IPS-20b (cell line): Measurements from ENCODE around the gene GINS3.

Experiments used
- H3K27ac ChIP-seq: one replicate; pipeline ENCODE4 v1.5.1; 2013; ENCODE audit warnings: low read length
- H3K27me3 ChIP-seq: 2 replicates; pipeline ENCODE4 v1.6.1; 2013; ENCODE audit warnings: mild to moderate bottlenecking, low read length, inconsistent platforms; ENCODE audit not compliant: insufficient read depth
- H3K36me3 ChIP-seq: 2 replicates; pipeline ENCODE4 v1.6.1; 2013; ENCODE audit warnings: low read depth, mild to moderate bottlenecking, inconsistent platforms, low read length, moderate library complexity; ENCODE audit not compliant: insufficient read depth
- H3K4me1 ChIP-seq: 2 replicates; pipeline ENCODE4 v1.6.1; 2013; ENCODE audit warnings: mild to moderate bottlenecking, control low read depth, inconsistent platforms, low read length, moderate library complexity; ENCODE audit not compliant: insufficient read depth
- H3K4me3 ChIP-seq: 2 replicates; pipeline ENCODE4 v1.5.1; 2013; ENCODE audit warnings: mild to moderate bottlenecking, low read length, inconsistent platforms
- H3K9ac ChIP-seq: 2 replicates; pipeline ENCODE4 v1.6.1; 2013; ENCODE audit warnings: low read depth, mild to moderate bottlenecking, inconsistent platforms, low read length, moderate library complexity
- H3K9me3 ChIP-seq: 2 replicates; pipeline ENCODE4 v1.6.1; 2013; ENCODE audit warnings: mild to moderate bottlenecking, low read depth, low read length, inconsistent platforms; ENCODE audit not compliant: insufficient read depth

GINS3 gene

DNA sequence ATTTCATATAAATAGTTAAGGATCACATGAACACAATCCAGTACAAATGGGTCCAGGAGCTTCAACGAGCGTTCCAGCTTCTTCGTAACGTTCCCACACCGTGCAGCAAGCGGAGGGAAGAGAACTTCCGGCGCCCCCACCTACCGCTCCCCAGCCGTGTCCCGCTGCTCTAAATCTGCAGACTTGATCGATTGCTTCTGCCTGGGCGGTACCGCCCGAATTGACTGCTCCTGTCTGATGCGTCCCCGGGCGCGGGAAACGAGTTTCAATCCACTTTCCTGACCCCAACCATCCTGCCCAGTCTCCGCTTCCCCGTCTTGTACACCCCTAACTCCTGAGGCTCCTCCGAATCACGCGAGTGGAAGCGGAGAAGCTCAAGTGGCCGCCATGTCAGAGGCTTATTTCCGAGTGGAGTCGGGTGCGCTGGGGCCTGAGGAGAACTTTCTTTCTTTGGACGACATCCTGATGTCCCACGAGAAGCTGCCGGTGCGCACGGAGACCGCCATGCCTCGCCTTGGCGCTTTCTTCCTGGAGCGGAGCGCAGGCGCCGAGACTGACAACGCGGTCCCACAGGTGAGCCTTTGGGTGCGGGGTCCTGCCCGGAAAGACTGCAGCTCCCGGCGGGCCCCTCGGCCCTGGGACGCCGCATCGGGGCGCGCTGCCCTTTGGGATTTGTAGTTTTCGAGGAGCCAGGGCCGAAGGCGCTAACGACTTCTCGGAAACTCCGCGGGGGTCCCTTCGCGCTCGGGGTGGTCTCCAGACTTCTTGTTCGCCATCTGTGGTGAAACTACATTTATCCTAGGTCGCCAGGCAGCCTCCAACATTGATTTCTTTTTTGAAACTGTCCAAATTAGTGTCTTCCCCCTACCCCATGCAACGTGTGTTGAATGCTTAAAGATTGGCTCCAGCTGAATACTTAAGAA is at the start of gene GINS3:
GINS3 (plus strand) TSS at position 257 of the 923 bp plus-strand sequence; CDS start at position 388, 131 bp downstream.
- H3K36me3 ChIP-seq = peaks cover 3% of the 10 kb centered on the region; the same call in 1 of the 2 replicates
- peaks cover 35% of the 10 kb centered on the region for H3K27me3 ChIP-seq
- peak within 1 kb of the TSS; percentile 98 for H3K9ac ChIP-seq
- peak within 1 kb of the TSS; percentile 94 for H3K27ac ChIP-seq
- no peaks in the 10 kb centered on the region for H3K9me3 ChIP-seq
- H3K4me1 ChIP-seq = no peaks in the 10 kb centered on the region
- peak within 1 kb of the TSS; percentile 98 for H3K4me3 ChIP-seq

DNA sequence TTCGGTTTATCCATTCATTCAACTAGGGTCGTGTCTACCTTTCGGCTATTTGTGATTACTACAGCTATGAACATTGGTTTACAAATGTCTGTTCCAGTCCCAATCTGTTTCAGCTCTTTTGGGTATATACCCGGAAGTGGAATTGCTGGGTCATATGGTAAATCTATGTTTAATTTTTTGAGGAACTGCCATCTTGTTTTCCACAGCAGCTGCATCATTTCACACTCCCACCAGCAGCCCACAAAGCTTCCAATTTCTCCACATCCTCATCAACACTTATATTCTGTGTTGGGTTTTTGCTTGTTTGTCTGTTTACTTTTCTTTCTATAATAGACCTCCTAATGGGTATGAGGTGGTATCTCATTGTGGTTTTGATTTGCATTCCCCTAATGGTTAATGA is 48.7 kb upstream of the GINS3 start:
- H3K36me3 ChIP-seq = no peaks in the 10 kb centered on the region
- H3K9ac ChIP-seq = no peak overlapping the region
- H3K9me3 ChIP-seq = no peaks in the 10 kb centered on the region
- H3K4me1 ChIP-seq = peaks cover 7% of the 10 kb centered on the region; the same call in 1 of the 2 replicates
- no peaks in the 10 kb centered on the region for H3K27me3 ChIP-seq
- H3K4me3 ChIP-seq = no peak overlapping the region
- H3K27ac ChIP-seq = no peak overlapping the region

DNA sequence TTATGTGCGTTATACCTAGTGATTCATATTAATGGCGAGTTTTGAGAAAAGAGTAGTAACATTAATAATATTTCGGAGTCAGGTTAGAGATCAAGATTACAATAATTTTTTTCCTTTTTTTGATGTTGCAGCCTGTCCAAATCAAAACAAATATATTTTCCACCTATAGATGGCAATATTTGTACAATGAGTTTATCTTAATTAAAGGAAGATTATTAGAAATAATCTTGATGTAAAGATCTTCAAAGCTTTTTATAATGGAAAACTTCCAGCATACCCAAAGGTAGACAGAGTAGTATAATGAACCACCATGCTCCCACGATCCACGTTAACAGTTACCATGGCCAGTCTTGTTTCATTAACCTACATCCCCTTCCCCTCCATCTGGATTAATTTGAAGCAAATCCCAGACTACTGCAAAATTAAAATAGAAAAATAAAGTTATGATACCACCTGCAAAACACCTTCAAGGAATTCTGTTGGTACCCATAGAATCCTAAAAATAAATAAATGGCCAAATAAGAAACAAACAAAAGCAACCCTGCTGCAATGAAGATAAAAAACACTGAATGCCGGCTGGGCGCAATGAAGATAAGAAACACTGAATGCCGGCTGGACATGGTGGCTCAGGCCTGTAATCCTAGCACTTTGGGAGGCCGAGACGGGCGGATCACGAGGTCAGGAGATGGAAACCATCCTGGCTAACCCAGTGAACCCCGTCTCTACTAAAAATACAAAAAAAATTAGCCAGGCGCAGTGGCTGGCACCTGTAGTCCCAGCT is 46.5 kb upstream of the GINS3 start:
- Histone ChIP-seq H3K27ac (no peak overlapping the region), H3K27me3 (peaks cover 9% of the 10 kb centered on the region; the same call in 1 of the 2 replicates), H3K4me1 (peaks cover 7% of the 10 kb centered on the region; the same call in 1 of the 2 replicates), H3K4me3 (no peak overlapping the region), H3K36me3 (no peaks in the 10 kb centered on the region), H3K9me3 (no peaks in the 10 kb centered on the region), H3K9ac (no peak overlapping the region)

DNA sequence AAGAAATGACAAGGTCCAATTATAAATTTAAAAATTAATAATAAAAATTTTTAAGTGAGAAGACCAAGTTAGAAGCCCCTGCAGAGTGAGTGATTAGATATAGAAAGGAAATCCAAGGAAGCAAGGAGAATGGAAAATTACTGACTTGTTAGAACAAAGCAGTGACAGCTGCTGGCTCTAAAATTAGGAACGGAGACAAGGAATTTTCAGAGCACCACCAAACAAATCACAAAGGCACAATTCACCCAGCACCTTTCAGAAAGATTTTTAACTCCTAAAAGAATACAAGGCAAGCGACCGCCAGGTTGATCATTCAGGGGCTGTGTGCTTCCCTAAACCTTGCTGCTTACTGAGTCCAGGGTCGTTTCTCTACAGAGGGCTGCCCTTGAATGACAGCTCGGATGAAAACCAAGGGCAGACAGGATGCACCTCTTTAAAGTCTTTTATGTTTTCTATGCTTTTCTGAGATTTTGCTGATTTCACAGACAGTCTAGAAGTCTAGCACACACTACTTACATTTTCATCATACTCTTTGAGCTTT is 45.4 kb upstream of the GINS3 start:
- peaks cover 7% of the 10 kb centered on the region; the same call in 1 of the 2 replicates for H3K4me1 ChIP-seq
- H3K9me3 ChIP-seq = peaks cover 3% of the 10 kb centered on the region; the same call in 1 of the 2 replicates
- H3K27me3 ChIP-seq = peaks cover 9% of the 10 kb centered on the region; the same call in 1 of the 2 replicates
- no peak overlapping the region for H3K27ac ChIP-seq
- no peak overlapping the region for H3K9ac ChIP-seq
- no peak overlapping the region for H3K4me3 ChIP-seq
- no peaks in the 10 kb centered on the region for H3K36me3 ChIP-seq

DNA sequence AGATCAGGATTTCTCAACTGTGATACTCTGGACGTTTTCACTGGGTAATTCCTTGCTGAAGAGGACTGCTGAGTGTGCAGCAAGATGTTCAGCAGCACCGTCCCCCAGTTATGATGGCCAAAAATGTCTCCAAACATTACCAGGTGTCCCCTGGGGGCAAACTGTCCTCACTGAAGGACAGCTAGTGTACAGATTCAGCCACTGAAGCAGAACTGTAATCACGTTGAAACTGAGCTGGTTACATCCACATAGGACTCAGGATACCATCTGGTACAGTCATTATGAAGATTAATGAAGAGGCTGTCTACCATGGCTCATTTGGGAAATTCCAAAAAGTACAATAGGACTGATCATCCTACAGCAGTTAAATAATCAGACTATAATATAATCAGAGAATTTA is 43.3 kb upstream of the GINS3 start:
- Histone ChIP-seq H3K27ac (no peak overlapping the region), H3K9me3 (peaks cover 8% of the 10 kb centered on the region; the same call in 1 of the 2 replicates), H3K36me3 (no peaks in the 10 kb centered on the region), H3K4me1 (peaks cover 7% of the 10 kb centered on the region; the same call in 1 of the 2 replicates), H3K27me3 (peaks cover 9% of the 10 kb centered on the region; the same call in 1 of the 2 replicates), H3K4me3 (no peak overlapping the region), H3K9ac (no peak overlapping the region)

DNA sequence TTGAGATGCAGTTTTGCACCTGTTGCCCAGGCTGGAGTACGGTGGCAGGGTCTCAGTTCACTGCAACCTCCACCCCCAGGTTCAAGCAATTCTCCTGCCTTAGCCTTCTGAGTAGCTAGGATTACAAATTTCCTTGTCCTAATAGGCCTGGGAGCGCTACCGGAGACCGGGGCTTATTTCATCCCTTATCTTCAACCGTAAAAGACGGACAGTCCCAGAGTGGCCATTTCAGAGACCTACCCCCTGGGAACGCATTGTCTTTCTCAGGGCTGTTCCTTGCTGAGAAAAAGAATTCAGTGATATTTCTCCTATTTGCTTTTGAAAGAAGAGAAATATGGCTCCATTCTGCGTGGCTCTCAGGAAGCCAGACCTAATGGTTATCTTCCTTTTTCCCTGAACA is 39.6 kb upstream of the GINS3 start:
- no peak overlapping the region for H3K9ac ChIP-seq
- H3K27ac ChIP-seq = no peak overlapping the region
- H3K4me3 ChIP-seq = no peak overlapping the region
- no peaks in the 10 kb centered on the region for H3K36me3 ChIP-seq
- H3K27me3 ChIP-seq = peaks cover 9% of the 10 kb centered on the region; the same call in 1 of the 2 replicates
- H3K4me1 ChIP-seq = peaks cover 7% of the 10 kb centered on the region; the same call in 1 of the 2 replicates
- H3K9me3 ChIP-seq = peaks cover 8% of the 10 kb centered on the region; the same call in 1 of the 2 replicates

DNA sequence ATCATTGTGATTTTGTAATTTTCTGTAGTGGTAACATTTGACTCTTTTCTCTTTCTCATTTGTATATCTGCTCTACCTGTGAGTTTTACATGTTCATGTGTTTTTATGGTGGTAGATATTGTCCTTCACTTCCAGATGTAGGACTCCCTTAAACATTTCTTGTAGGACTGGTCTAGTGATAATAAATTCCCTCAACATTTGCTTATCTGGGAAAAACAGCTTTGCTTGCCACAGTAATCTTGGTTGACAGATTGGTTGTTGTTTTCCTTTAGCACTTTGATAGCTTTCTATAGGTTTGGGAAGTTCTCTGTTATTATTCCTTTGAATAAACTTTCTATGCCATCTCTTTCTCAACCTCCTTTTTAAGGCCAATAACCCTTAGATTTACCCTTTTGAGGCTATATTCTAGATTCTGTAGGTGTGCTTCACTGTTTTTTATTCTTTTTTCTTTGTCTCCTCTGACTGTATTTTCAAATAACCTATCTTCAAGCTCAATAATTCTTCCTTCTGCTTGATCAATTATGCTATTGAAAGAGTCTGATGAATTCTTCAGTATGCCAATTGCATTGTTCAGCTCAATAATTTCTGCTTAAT is 32.1 kb upstream of the GINS3 start:
- Histone ChIP-seq H3K4me3 (no peak overlapping the region), H3K4me1 (no peaks in the 10 kb centered on the region), H3K27ac (no peak overlapping the region), H3K36me3 (no peaks in the 10 kb centered on the region), H3K9me3 (no peaks in the 10 kb centered on the region), H3K27me3 (peaks cover 32% of the 10 kb centered on the region; the same call in 1 of the 2 replicates), H3K9ac (no peak overlapping the region)

DNA sequence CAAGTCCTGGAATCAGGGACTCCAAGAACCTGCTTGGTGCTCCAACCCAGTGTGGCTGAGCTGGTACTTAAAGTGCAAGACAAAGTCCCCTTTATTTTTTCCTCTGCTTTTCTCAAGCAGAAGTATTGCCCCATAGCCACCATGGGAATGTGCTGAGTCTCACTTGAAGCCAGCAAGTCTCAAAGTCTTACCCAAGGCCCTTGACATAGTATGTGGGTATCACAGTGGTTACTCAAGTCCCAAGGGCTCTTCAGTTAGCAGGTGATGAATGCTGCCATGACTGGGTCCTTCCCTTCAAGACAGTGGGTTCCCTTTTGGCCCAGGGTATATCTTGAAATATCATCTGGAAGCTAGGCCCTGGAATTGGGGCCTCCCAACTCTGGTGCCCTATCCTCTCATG is 30.5 kb upstream of the GINS3 start:
- H3K9me3 ChIP-seq = no peaks in the 10 kb centered on the region
- H3K27me3 ChIP-seq = peaks cover 32% of the 10 kb centered on the region; the same call in 1 of the 2 replicates
- no peaks in the 10 kb centered on the region for H3K36me3 ChIP-seq
- no peak overlapping the region for H3K9ac ChIP-seq
- H3K4me1 ChIP-seq = no peaks in the 10 kb centered on the region
- no peak overlapping the region for H3K27ac ChIP-seq
- no peak overlapping the region for H3K4me3 ChIP-seq

DNA sequence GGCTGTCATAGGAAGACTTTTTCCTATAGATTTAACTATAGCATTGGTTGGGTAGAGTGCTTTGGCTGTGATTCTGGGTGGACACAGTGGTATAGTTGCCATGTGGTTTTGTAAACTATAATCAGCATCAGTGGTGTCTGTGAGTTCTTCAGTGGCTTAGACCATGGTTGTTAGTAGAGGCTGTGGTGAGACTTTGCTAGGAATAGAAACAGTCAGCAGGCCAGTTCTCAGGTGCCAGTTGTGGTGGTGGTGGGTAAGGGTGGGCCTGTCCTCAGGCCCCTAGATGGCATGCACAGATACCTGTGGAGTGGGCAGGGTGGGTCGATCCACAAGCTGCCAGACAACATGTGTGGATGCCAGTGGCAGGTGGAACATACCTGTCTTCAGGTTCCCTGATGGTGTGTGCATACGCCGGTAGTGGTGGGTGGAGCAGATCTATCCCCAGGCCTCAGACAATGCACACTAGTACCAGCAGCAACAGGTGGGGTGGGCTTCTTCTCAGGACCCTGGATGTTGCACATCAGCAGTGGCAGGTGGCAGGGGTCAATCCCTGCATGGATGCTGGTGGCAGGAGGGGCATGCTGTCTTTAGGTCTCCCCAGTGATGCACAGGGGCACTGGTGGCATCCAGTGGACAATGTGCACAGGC is 28.4 kb upstream of the GINS3 start:
- no peaks in the 10 kb centered on the region for H3K9me3 ChIP-seq
- no peaks in the 10 kb centered on the region for H3K36me3 ChIP-seq
- H3K27me3 ChIP-seq = peaks cover 32% of the 10 kb centered on the region; the same call in 1 of the 2 replicates
- H3K4me1 ChIP-seq = no peaks in the 10 kb centered on the region
- no peak overlapping the region for H3K4me3 ChIP-seq
- no peak overlapping the region for H3K9ac ChIP-seq
- H3K27ac ChIP-seq = no peak overlapping the region

DNA sequence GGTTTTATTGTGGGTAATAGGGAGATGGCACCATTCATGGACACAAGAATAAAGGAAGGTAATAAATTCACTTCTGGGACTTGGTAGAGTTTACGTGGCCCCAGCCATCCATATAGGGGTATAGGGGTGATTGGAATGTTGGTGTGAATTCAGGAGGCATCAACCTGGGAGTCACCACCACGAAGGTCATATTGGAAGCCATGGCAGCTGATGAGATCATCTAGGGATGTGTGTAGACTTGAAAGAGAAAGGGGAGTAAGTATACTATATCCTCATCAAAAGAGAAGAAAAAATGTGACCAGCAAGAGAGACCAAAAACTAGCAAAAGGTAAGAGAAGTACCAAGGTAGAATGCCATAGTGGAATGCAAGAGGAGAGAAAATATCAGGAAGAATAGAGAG is 26.6 kb upstream of the GINS3 start:
- Histone ChIP-seq H3K4me1 (no peaks in the 10 kb centered on the region), H3K9me3 (no peaks in the 10 kb centered on the region), H3K27me3 (peaks cover 24% of the 10 kb centered on the region; the same call in 1 of the 2 replicates), H3K9ac (no peak overlapping the region), H3K36me3 (no peaks in the 10 kb centered on the region), H3K27ac (no peak overlapping the region), H3K4me3 (no peak overlapping the region)
